ENCODE measurements around the gene FN3K.

The FN3K gene

GRCh38 chr17:82734987-82735866, at the start of gene FN3K:
TSS of gene FN3K (plus strand) at chr17:82735615. CDS start at chr17:82735637, 22 bp downstream.
- no peak for DNase-seq

- DNase-seq: no peak
Measured at GRCh38 chr17:82686366-82687324, 48.8 kb upstream of the FN3K start.

DNA sequence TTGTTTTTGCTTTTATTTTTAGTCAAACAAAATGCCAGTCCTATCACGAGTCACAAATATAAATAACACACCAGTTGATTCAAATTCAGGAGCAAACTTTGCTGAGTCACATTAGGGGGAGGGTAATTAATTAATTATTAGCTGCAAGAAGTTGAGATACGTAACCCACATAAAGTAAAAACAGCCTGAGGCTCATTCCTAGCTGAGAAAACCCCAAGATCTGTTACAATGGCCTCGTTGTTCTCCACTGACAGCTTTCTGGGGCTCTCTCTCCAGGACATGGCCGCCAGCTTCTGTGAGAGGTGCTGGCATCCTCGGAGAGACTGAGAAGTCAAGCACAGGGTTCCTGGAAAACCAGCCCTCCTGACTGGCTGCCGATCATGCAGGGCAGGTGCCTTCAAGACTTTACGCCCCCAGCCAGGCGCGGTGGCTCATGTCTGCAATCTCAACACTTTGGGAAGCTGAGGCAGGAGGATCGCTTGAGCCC, 48.0 kb upstream of the FN3K start:
- DNase-seq: no peak

- no peak for DNase-seq
Measured at GRCh38 chr17:82687871-82688270, 47.5 kb upstream of the FN3K start.

DNA sequence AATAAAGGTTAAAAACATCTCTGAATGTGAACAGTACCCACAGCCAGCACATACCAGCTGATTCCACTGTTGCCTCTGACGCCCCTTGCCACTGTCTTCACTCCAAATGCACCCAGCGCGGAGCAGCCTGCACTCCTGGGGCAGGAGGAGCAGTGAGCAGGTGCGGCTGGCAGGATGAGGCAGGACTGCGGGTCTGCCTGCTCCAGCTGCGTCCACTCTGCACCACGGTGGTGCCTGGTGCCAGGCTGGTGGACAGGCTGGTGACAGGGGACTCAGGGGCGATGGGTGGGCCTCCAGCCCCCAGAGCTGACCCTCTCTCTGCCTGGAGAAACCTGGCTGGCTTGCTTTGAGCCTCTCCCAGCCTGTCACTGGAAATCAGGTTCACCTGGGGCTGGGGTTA, 46.3 kb upstream of the FN3K start:
- DNase-seq: no peak

- DNase-seq: no peak
Measured at GRCh38 chr17:82690786-82691489, 44.5 kb upstream of the FN3K start.

DNA sequence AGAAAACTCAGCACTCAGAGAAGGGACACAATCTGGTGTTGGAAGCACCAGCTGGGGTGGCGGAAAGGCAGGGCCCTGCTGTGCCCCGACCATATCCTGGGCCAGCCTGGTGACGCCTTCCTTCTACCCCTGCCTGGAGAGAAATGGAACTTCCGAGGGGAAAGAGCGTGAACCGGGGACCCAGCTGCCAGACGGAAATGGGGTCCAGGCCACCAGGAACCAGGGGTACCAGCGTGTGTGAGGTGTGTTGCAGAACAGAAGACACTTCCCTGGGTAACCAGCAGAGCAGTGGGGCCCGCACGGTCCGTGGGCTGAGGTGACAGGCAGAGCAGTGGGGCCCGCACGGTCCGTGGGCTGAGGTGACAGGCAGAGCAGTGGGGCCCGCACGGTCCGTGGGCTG, 43.7 kb upstream of the FN3K start:
- DNase-seq: no peak

GRCh38 chr17:82692268-82692667, 43.1 kb upstream of the FN3K start:
- DNase-seq: no peak

DNA sequence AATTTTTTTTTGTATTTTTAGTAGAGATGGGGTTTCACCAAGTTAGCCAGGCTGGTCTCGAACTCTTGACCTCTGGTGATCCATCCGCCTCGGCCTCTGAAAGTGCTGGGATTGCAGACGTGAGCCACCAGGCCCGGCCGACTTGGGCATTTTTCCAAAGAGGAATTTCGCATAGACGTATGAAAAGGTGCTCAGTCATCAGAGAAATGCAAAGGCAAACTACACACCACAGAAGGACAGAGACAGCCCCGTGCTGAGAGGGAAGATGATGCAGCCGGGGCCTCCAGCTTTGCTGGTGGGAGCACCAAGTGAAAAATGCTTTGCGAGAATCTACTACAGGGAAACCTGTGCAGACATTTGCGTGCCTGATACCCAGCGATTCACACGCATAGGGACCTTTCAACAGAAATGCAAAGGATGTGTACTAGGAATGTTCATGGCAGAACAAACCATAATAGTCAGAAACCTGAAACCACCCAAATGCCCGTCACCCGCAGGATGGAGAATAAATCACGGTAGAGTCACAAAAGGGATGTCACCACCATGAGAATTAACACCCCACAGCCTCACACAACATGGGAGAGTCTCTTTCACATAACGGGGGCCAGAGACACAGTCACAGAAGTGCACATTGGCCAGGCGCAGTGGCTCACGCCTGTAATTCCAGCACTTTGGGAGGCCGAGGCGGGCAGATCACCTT, 42.1 kb upstream of the FN3K start:
- DNase-seq: no peak

DNA sequence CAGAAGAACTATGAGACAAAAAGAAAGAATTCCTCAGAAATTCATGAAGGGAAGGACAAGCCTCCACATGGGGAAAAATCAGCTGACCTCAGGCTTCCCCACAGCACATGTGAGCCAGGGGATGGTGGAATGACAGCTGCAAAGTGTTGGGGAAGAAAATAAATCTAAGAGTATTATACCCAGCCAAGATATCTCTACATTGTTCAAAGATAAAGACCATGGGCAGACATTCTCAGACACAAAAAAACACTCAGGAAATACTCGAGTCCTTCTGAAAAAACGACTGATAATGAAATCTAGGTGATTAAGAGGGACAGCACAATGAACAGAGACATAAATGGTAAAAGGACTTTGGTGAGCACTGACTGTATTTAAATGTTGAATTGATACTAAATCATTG, 40.8 kb upstream of the FN3K start:
- no peak for DNase-seq

GRCh38 chr17:82696259-82696658, 39.2 kb upstream of the FN3K start:
- no peak for DNase-seq

GRCh38 chr17:82696916-82697807, 38.3 kb upstream of the FN3K start:
- DNase-seq: no peak

DNA sequence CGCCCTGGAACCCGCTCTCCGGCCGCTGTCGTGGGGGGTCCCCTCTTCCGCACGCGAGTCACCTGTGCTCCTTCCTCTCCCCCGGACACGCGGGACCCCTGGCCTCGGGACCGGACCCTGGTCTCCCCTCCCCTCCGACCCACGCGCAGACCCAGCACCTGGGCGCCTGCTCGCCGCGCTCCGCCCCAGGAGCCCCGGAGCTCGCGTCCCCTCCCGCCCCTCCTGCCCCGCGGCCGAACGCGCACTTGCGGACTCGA, 37.7 kb upstream of the FN3K start:
- DNase-seq: no peak

DNA sequence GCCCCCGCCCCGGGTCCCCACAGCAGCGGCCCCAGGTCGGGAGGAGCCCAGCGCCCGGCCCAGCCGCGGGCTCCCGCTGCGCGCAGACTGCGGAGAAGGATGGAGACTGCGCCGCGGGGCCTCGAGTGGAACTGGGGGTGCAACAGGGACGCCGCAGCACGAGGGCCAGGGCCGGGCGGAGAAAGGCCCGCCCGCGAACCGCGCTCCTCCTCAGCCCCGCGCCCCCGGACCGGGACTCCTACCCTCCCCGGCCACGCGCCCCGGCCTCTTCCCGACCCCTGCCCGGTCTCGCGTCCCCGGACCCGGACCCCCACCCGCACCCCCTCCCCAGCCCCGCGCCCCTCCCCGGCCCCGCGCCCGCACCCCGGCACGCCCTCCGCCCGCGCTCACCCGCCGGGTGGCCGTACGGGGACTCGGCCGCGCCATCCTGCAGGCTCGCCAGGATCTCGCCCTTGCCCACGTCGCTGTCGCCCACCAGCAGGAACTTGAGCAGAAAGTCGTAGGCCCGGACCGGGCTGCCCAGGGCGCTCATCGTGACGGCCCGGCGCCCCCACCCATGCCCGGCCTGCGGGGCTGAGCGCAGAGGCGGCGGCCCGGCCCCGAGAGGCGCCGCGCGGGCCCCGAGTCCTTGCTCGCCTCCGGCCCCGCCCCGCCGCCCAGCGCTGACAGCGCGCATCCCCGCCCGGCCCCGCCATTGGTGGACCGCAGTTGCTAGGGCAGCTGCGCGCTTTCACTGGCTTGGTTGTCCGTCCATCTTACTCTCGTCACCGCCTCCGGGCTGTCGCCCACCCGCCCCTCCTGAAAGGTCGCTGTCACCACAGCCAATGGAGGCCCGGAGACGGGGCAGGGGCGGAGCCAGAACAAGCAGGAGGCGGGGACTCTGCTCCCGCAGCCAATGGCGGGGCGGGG, 37.1 kb upstream of the FN3K start, which contains the start of gene RAB40B:
Gene RAB40B (minus strand): TSS at position 634 of the 909 bp plus-strand sequence. CDS start 102 bp downstream, at position 532.
- DNase-seq: peak; percentile 99

- DNase-seq: no peak
Measured at GRCh38 chr17:82698974-82699442, 36.4 kb upstream of the FN3K start.

DNA sequence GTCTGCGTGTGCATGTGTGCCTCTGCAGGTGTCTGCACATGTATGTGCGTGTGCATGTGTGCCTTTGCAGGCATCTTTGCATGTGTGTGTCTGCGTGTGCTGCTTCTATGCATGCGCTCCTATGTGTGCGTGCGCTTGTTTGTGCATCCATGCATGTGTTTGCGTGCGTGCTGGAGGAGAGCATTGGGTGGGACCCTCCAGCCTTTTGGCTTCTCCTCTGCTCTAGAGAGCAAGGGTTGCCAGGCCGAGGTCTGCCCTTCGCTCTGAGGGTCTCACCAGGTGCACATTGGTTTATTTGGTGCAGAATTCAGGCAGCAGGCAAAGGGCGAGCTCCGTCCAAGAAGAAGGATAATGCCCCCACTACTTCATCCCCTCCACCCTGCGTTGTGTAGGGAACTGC, 35.9 kb upstream of the FN3K start:
- DNase-seq: no peak

GRCh38 chr17:82702231-82702927, 33.0 kb upstream of the FN3K start:
- DNase-seq: no peak

DNA sequence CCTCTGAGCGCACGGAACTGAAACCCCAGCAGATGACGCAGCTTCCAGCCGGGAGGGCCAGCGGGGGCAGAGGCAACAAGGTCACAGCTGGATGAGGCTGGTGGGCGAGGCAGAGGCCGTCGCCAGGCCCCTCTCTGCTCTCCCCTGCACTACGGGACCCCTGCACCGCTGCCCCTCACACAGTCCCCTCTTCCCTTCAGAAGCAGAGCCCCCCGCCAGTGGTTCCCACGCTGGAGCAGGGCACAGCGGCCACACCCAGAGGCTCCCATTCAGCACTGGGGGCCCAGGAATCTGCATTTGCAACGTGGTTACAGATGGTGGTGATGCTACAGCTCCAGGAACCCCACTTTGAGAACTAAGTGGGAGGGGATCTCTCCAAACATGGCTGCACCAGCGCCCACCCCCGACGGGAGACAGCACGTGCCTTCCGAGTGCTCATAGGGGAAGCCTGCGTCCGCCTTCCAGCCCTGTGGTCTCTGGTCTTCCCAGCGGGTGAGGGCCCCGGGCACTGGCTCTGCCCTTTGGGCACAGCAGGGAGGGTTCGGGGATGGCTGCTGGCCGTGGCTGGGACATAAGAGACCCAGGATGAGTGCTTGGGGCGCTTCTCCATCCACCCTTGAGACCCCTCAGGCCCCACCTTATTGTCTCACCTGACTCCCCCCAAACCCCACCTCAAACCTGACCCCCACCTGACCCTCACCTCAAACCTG, 32.2 kb upstream of the FN3K start:
- no peak for DNase-seq

All from activated gamma-delta T cell treated with Interleukin-2 at 50 U/mL for 16 hours (primary cell).